Measurements from ENCODE around the gene TSEN34. TPM values are rescaled to one million over a fixed set of nuclear protein-coding genes. Genes with fewer than 3 reads are reported as not detected.
A peak's percentile ranks its signal among the peaks of the same experiment; 100 is the strongest.
"Not testable (repeated sequence)": the region's sequence is repeated elsewhere in the genome, so short reads cannot be mapped to it uniquely, and the experiment has no call there.

The TSEN34 gene
- total RNA-seq, 4 donors from 2014 or later, result 36.1 to 49.3 (median 40.3) TPM

DNA sequence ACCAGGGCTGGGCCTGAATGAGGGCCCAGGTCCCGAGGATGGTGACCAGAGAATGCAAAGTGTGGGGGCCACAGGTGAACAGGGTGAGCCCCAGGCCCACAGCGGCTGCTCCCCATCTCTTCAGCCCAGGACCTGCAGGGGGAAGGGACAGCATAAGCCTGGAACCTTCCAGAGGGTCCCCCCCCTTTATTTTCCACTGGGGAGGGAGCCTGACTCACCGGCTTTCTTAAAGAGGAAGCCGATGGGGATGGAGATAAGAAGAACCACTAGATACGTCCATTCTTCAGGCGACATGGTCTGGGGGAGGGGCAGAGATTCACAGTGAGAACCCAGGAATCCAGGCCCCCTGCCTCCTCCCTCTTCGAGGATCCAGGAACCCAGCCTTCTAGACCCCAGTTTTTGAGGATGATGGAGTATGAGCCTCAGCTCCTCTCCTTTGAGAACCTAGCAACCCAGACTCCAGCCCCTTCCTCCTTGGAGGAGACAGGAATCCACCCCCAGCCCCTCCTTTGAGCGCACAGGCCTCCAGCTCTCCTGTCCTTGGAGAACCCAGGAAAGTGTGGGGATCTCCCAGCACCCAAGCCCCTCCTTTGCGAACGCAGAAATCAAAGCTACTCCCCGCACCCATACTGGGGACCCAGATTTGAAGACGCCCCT lies 2.8 kb upstream of the TSEN34 start:
- ATAC-seq (ENCODE audit: low FRiP score), result no peak
- DNase-seq (ENCODE audit: low spot score), result no peak
- TF ChIP-seq, protein P1, sequence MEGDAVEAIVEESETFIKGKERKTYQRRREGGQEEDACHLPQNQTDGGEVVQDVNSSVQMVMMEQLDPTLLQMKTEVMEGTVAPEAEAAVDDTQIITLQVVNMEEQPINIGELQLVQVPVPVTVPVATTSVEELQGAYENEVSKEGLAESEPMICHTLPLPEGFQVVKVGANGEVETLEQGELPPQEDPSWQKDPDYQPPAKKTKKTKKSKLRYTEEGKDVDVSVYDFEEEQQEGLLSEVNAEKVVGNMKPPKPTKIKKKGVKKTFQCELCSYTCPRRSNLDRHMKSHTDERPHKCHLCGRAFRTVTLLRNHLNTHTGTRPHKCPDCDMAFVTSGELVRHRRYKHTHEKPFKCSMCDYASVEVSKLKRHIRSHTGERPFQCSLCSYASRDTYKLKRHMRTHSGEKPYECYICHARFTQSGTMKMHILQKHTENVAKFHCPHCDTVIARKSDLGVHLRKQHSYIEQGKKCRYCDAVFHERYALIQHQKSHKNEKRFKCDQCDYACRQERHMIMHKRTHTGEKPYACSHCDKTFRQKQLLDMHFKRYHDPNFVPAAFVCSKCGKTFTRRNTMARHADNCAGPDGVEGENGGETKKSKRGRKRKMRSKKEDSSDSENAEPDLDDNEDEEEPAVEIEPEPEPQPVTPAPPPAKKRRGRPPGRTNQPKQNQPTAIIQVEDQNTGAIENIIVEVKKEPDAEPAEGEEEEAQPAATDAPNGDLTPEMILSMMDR (IDR thresholded peaks at IDR 0.05), result no peak

DNA sequence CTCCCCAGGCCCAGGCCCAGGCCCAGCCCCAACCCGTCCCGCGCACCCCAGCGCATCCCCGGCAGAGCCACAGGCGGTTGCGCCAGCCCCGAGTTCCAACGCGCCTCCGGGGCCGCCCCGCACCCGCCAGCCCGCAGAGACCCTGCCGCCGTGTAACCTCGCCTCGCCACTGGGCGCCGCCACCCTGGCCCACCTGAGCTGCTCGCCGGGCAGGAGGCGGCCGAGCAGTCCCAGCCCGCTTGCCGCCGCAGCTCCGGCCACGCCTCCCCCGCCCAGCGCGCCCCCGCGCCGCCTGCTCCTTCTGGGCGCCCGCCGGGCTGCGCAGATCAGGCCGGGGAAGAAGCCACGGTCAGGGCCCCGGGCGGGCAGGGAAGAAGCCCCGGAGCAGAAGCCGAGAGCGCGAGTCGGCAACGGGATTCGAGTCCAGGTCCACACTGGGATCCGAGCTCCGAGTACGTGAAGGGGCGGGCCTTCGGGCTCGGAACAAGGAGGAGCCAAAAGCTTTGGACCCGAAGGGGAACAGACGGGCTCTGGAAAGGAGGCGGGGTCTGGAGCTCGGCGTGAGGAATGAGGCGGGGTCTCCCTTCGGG lies 1.9 kb upstream of the TSEN34 start, which contains the start of gene MBOAT7:
Gene MBOAT7, minus strand, starts transcription at position 436 of the 590 bp plus-strand sequence. CDS start 1,072 bp downstream, outside the sequence.
- TF ChIP-seq, protein P1 (IDR thresholded peaks at IDR 0.05), result peak in 1 of 3 donors; percentile 19
- DNase-seq (ENCODE audit: low spot score) (no peak), ATAC-seq (ENCODE audit: low FRiP score) (peak; percentile 63)

DNA sequence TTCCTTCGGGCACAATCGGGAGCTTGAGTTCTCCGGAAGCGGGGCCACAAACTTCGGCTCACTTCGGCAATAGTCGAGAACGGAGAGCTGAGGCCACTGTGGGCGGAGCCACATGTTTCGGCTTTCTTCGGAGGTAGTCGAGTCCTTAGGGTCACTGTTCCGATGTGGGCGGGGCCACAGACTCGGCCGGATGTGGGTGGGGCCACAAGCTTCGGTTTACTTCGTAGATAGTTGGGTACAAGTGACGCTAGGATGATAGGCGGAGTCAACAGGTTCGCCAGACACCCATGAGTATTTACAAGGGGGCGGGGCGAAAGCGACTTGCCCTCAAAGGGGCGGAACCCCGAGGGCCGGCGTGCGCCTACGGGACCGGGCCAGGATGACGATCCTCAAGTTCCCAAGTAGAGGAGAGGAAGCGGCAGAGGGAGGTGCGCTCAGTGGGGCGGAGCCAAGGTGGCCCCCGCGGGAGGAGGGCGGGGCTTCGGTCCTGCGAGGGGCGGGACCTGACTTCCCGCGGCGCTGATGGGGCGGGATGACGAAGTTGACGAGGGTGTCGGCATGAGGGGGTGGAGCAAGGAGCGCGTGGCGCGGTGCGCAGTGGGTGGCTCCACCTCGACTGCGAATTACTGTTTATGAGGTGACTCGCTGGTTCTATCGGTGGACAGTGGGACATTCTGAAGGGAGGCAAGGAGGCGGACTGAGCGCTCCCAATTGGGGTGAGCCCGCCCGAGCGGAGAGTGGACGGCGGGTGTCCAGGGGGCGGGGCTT lies 1.2 kb upstream of the TSEN34 start:
- DNase-seq (ENCODE audit: low spot score), result peak; percentile 99
- TF ChIP-seq, protein P1 (IDR thresholded peaks at IDR 0.05), result no peak
- ATAC-seq (ENCODE audit: low FRiP score), result peak; percentile 80

DNA sequence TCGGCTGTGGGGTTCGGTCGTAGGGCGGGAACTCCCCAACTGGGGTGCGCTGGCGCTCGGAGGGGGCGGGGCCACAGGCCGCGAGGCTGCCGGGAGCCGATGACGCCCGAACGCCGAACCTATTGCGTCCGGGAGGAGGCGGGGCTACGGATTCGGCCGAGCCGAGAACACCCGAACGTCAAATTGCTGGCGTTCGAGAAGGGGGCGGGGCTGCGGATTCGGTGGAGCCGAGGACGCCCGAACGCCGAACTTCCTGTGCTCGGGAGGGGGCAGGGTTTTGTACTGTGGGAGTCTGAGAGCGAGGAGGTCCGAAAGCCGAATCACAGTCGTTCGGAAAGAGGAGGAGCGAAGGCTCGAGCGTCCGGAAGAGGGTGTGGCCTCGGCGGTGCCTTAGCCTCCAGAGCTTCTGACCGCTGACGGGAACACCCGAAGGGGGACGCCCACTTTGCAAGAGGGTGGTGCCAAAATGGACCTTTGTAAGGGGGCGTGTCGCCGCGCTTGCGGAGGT lies 551 bp upstream of the TSEN34 start:
- peak; percentile 96 for DNase-seq (ENCODE audit: low spot score)
- TF ChIP-seq, protein P1 (IDR thresholded peaks at IDR 0.05), result no peak

DNA sequence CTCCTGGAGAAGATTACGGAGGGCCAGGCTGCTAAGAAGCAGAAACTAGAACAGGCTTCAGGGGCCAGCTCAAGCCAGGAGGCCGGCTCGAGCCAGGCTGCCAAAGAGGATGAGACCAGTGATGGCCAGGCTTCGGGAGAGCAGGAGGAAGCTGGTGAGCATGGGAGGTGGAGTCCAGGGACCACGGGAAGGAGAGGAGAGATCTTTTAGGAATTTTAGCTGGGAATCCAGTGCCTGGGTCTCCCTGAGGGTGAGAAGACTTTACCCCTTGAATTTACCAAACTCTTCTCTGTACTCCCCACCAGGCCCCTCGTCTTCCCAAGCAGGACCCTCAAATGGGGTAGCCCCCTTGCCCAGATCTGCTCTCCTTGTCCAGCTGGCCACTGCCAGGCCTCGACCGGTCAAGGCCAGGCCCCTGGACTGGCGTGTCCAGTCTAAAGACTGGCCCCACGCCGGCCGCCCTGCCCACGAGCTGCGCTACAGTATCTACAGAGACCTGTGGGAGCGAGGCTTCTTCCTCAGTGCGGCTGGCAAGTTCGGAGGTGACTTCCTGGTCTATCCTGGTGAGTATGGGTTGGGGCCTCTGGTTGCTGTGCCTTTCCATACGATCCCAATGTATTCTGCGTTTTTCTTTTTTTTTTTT lies 824 bp downstream of the TSEN34 start:
- TF ChIP-seq, protein P1 (IDR thresholded peaks at IDR 0.05), result no peak
- ATAC-seq (ENCODE audit: low FRiP score) (no peak), DNase-seq (ENCODE audit: low spot score) (no peak)

More for the DNA sequence above, 551 bp upstream of the TSEN34 start:
- ATAC-seq (ENCODE audit: low FRiP score), result peak; percentile 74

DNA sequence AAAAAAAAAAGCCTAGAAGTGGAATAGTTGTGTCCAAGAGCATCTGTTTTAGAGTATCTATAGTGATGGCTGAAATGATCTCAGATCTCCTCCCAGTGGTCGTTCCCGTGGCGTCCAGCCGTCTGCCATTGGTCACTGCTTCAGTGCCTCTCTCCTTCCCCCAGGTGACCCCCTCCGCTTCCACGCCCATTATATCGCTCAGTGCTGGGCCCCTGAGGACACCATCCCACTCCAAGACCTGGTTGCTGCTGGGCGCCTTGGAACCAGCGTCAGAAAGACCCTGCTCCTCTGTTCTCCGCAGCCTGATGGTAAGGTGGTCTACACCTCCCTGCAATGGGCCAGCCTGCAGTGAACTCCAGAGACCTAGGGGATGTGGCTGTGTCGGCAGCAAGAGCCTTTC lies 1.9 kb downstream of the TSEN34 start:
- TF ChIP-seq, protein P1 (IDR thresholded peaks at IDR 0.05), result no peak
- ATAC-seq (ENCODE audit: low FRiP score) (no peak), DNase-seq (ENCODE audit: low spot score) (no peak)

DNA sequence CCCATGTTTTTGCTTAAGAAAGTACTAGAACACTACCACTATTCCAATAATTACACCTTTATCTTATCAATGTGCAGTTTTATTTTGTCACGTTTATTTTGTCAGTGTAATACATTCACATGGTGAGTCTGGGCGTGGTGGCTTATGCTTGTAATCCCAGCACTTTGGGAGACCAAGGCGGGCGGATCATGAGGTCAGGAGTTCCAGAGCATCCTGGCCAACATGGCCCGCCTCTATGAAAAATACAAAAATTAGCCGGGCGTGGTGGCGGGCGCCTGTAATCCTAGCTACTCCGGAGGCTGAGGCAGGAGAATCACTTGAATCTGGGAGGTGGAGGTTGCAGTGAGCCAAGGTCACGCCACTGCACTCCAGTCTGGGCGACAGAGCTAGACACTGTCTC lies 3.4 kb downstream of the TSEN34 start:
- not testable (repeated sequence) for DNase-seq (ENCODE audit: low spot score); ATAC-seq (ENCODE audit: low FRiP score)

Data from omental fat pad (tissue), 4 donors.